ENCODE results near the gene GSE1. TPM values are rescaled to one million over a fixed set of nuclear protein-coding genes. Genes with fewer than 3 reads are reported as not detected.

GSE1 gene
- total and polyA plus RNA-seq, 2 of the 13 experiments (the other 11 are each of a cell fraction or from before 2014, with no cell fraction given): 16.1 to 31.2 TPM

- TF ChIP-seq HDAC6 (IDR thresholded peaks at IDR 0.05; ENCODE audit: low read depth, low read length): no peak
- TF ChIP-seq ZNF775 (CRISPR knock-in tag; IDR thresholded peaks at IDR 0.05; ENCODE audit: borderline replicate concordance): 0 out of 2 replicates have a peak, but pooled peaks have one; percentile 51
- no peak for TF ChIP-seq SNAPC2 (CRISPR knock-in tag; IDR thresholded peaks at IDR 0.05)
- TF ChIP-seq MEIS1 (CRISPR knock-in tag; IDR thresholded peaks at IDR 0.05; ENCODE audit: borderline replicate concordance): peak; percentile 32; the same call in 1 of the 2 replicates
- no peak for TF ChIP-seq ZSCAN12 (CRISPR knock-in tag; IDR thresholded peaks at IDR 0.05)
- no peak for TF ChIP-seq ISL2 (CRISPR knock-in tag; IDR thresholded peaks at IDR 0.05)
- no peak for TF ChIP-seq ZNF12 (CRISPR knock-in tag; IDR thresholded peaks at IDR 0.05)
- TF ChIP-seq FOXA1 (IDR thresholded peaks at IDR 0.05): no peak
- no peak for TF ChIP-seq FOXA1 (CRISPR knock-in tag; IDR thresholded peaks at IDR 0.05)
- 0 out of 2 replicates have a peak, but pooled peaks have one; percentile 39 for TF ChIP-seq NFKB2 (CRISPR knock-in tag; IDR thresholded peaks at IDR 0.05; ENCODE audit: borderline replicate concordance)
- TF ChIP-seq SRSF1 (optimal IDR thresholded peaks at IDR 0.05; ENCODE audit: low read depth, low read length): peak; percentile 52
- no peak for TF ChIP-seq ZNF557 (CRISPR knock-in tag; IDR thresholded peaks at IDR 0.05)
- TF ChIP-seq ZNF446 (CRISPR knock-in tag; IDR thresholded peaks at IDR 0.05): no peak
- no peak for TF ChIP-seq ZIK1 (CRISPR knock-in tag; IDR thresholded peaks at IDR 0.05; ENCODE audit: borderline replicate concordance, low read depth)
- TF ChIP-seq GFI1 (CRISPR knock-in tag; IDR thresholded peaks at IDR 0.05; ENCODE audit: borderline replicate concordance): peak; percentile 53; the same call in 1 of the 2 replicates
- peak; percentile 14 for TF ChIP-seq AGO1 (IDR thresholded peaks at IDR 0.05; ENCODE audit: low read depth, low read length, poor library complexity, severe bottlenecking)
- TF ChIP-seq ZFP41 (CRISPR knock-in tag; IDR thresholded peaks at IDR 0.05; ENCODE audit: borderline replicate concordance): peak; percentile 72; the same call in 1 of the 2 replicates
- TF ChIP-seq SALL1 (CRISPR knock-in tag; IDR thresholded peaks at IDR 0.05): no peak
- peak; percentile 68; the same call in 1 of the 2 replicates for TF ChIP-seq PATZ1 (CRISPR knock-in tag; IDR thresholded peaks at IDR 0.05)
- 0 out of 2 replicates have a peak, but pooled peaks have one; percentile 31 for TF ChIP-seq PAX8 (CRISPR knock-in tag; IDR thresholded peaks at IDR 0.05; ENCODE audit: borderline replicate concordance)
- no peak for TF ChIP-seq ZNF207 (IDR thresholded peaks at IDR 0.05; ENCODE audit: borderline replicate concordance)
- no peak for TF ChIP-seq ZSCAN20 (CRISPR knock-in tag; IDR thresholded peaks at IDR 0.05; ENCODE audit: borderline replicate concordance)
- TF ChIP-seq, protein P1, sequence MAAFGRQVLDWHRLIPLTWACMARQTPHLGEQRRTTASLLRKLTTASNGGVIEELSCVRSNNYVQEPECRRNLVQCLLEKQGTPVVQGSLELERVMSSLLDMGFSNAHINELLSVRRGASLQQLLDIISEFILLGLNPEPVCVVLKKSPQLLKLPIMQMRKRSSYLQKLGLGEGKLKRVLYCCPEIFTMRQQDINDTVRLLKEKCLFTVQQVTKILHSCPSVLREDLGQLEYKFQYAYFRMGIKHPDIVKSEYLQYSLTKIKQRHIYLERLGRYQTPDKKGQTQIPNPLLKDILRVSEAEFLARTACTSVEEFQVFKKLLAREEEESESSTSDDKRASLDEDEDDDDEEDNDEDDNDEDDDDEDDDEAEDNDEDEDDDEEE (CRISPR knock-in tag; IDR thresholded peaks at IDR 0.05): 0 out of 2 replicates have a peak, but pooled peaks have one; percentile 26
- TF ChIP-seq TBX2 (CRISPR knock-in tag; IDR thresholded peaks at IDR 0.05; ENCODE audit: borderline replicate concordance): no peak
- TF ChIP-seq PHF8 (CRISPR knock-in tag; IDR thresholded peaks at IDR 0.05): peak; percentile 10; the same call in 1 of the 2 replicates
- TF ChIP-seq ZNF550 (CRISPR knock-in tag; IDR thresholded peaks at IDR 0.05; ENCODE audit: borderline replicate concordance): peak; percentile 62; the same call in 1 of the 2 replicates
- no peak for TF ChIP-seq ATAD3A (CRISPR knock-in tag; IDR thresholded peaks at IDR 0.05)
- peak; percentile 49; the same call in 1 of the 2 replicates for TF ChIP-seq ZNF34 (CRISPR knock-in tag; IDR thresholded peaks at IDR 0.05; ENCODE audit: borderline replicate concordance)
Observed at GRCh38 chr16:85614338-85615013, 1.4 kb downstream of the GSE1 start (continued).
